ENCODE measurements around the gene GIMAP1.

GIMAP1 gene

GRCh38 chr7:150738092-150738491 is 21.7 kb downstream of the GIMAP1 start:
- peak overlapping the region; percentile 83 for H3K27ac ChIP-seq (ENCODE audit: low read length)
- H3K4me1 ChIP-seq (ENCODE audit: control insufficient read depth in 1 of 2, insufficient read depth in 2 of 2, low read length in 2 of 2): peaks cover 0 to 6% of the 10 kb centered on the region in 2 donors
- peak overlapping the region; percentile 31 to 67 for H3K4me3 ChIP-seq (ENCODE audit: low read depth in 1 of 2, low read length in 2 of 2)

GRCh38 chr7:150738591-150739001 is 22.2 kb downstream of the GIMAP1 start:
- Histone ChIP-seq H3K4me3 (ENCODE audit: low read depth in 1 of 2, low read length in 2 of 2) (peak overlapping the region; percentile 31 to 67), H3K36me3 (ENCODE audit: control insufficient read depth in 1 of 2, insufficient read depth in 2 of 2, low read length in 2 of 2) (no peaks in the 10 kb centered on the region), H3K4me1 (ENCODE audit: control insufficient read depth in 1 of 2, insufficient read depth in 2 of 2, low read length in 2 of 2) (peaks cover 0 to 11% of the 10 kb centered on the region in 2 donors), H3K9me3 (ENCODE audit: control insufficient read depth in 1 of 2, low read length in 2 of 2) (no peaks in the 10 kb centered on the region), H3K27me3 (ENCODE audit: low read depth, low read length) (no peaks in the 10 kb centered on the region), H3K27ac (ENCODE audit: low read length) (peak overlapping the region; percentile 83)

More at GRCh38 chr7:150738092-150738491, 21.7 kb downstream of the GIMAP1 start:
- Histone ChIP-seq H3K9me3 (ENCODE audit: control insufficient read depth in 1 of 2, low read length in 2 of 2) (no peaks in the 10 kb centered on the region), H3K27me3 (ENCODE audit: low read depth, low read length) (no peaks in the 10 kb centered on the region), H3K36me3 (ENCODE audit: control insufficient read depth in 1 of 2, insufficient read depth in 2 of 2, low read length in 2 of 2) (no peaks in the 10 kb centered on the region)

GRCh38 chr7:150739033-150739432 is 22.6 kb downstream of the GIMAP1 start:
- H3K4me1 ChIP-seq (ENCODE audit: control insufficient read depth in 1 of 2, insufficient read depth in 2 of 2, low read length in 2 of 2): peaks cover 0 to 14% of the 10 kb centered on the region in 2 donors
- no peaks in the 10 kb centered on the region for H3K27me3 ChIP-seq (ENCODE audit: low read depth, low read length)
- H3K27ac ChIP-seq (ENCODE audit: low read length): peak overlapping the region; percentile 83
- H3K36me3 ChIP-seq (ENCODE audit: control insufficient read depth in 1 of 2, insufficient read depth in 2 of 2, low read length in 2 of 2): no peaks in the 10 kb centered on the region
- peak overlapping the region; percentile 31 to 67 for H3K4me3 ChIP-seq (ENCODE audit: low read depth in 1 of 2, low read length in 2 of 2)
- no peaks in the 10 kb centered on the region for H3K9me3 ChIP-seq (ENCODE audit: control insufficient read depth in 1 of 2, low read length in 2 of 2)

GRCh38 chr7:150740053-150740452 is 23.6 kb downstream of the GIMAP1 start:
- Histone ChIP-seq H3K4me3 (ENCODE audit: low read depth in 1 of 2, low read length in 2 of 2) (peak overlapping the region; percentile 31 to 67), H3K27me3 (ENCODE audit: low read depth, low read length) (no peaks in the 10 kb centered on the region), H3K4me1 (ENCODE audit: control insufficient read depth in 1 of 2, insufficient read depth in 2 of 2, low read length in 2 of 2) (peaks cover 0 to 25% of the 10 kb centered on the region in 2 donors), H3K9me3 (ENCODE audit: control insufficient read depth in 1 of 2, low read length in 2 of 2) (no peaks in the 10 kb centered on the region), H3K27ac (ENCODE audit: low read length) (peak overlapping the region; percentile 83), H3K36me3 (ENCODE audit: control insufficient read depth in 1 of 2, insufficient read depth in 2 of 2, low read length in 2 of 2) (no peaks in the 10 kb centered on the region)

GRCh38 chr7:150742286-150742968 is 26.0 kb downstream of the GIMAP1 start:
- Histone ChIP-seq H3K4me3 (ENCODE audit: low read depth in 1 of 2, low read length in 2 of 2) (no peak overlapping the region), H3K36me3 (ENCODE audit: control insufficient read depth in 1 of 2, insufficient read depth in 2 of 2, low read length in 2 of 2) (no peaks in the 10 kb centered on the region), H3K27me3 (ENCODE audit: low read depth, low read length) (no peaks in the 10 kb centered on the region), H3K27ac (ENCODE audit: low read length) (no peak overlapping the region), H3K4me1 (ENCODE audit: control insufficient read depth in 1 of 2, insufficient read depth in 2 of 2, low read length in 2 of 2) (peaks cover 0 to 36% of the 10 kb centered on the region in 2 donors), H3K9me3 (ENCODE audit: control insufficient read depth in 1 of 2, low read length in 2 of 2) (no peaks in the 10 kb centered on the region)

- H3K36me3 ChIP-seq (ENCODE audit: control insufficient read depth in 1 of 2, insufficient read depth in 2 of 2, low read length in 2 of 2): no peaks in the 10 kb centered on the region
- H3K4me3 ChIP-seq (ENCODE audit: low read depth in 1 of 2, low read length in 2 of 2): no peak overlapping the region
- H3K9me3 ChIP-seq (ENCODE audit: control insufficient read depth in 1 of 2, low read length in 2 of 2): no peaks in the 10 kb centered on the region
- no peaks in the 10 kb centered on the region for H3K27me3 ChIP-seq (ENCODE audit: low read depth, low read length)
- H3K4me1 ChIP-seq (ENCODE audit: control insufficient read depth in 1 of 2, insufficient read depth in 2 of 2, low read length in 2 of 2): peaks cover 0 to 36% of the 10 kb centered on the region in 2 donors
- no peak overlapping the region for H3K27ac ChIP-seq (ENCODE audit: low read length)
Observed at GRCh38 chr7:150744041-150744656, 27.7 kb downstream of the GIMAP1 start.

- no peaks in the 10 kb centered on the region for H3K36me3 ChIP-seq (ENCODE audit: control insufficient read depth in 1 of 2, insufficient read depth in 2 of 2, low read length in 2 of 2)
- H3K4me3 ChIP-seq (ENCODE audit: low read depth in 1 of 2, low read length in 2 of 2): no peak overlapping the region
- H3K27ac ChIP-seq (ENCODE audit: low read length): no peak overlapping the region
- H3K4me1 ChIP-seq (ENCODE audit: control insufficient read depth in 1 of 2, insufficient read depth in 2 of 2, low read length in 2 of 2): peaks cover 0 to 36% of the 10 kb centered on the region in 2 donors
- H3K9me3 ChIP-seq (ENCODE audit: control insufficient read depth in 1 of 2, low read length in 2 of 2): no peaks in the 10 kb centered on the region
- H3K27me3 ChIP-seq (ENCODE audit: low read depth, low read length): no peaks in the 10 kb centered on the region
Observed at GRCh38 chr7:150745086-150745485, 28.7 kb downstream of the GIMAP1 start.

- no peaks in the 10 kb centered on the region for H3K27me3 ChIP-seq (ENCODE audit: low read depth, low read length)
- H3K36me3 ChIP-seq (ENCODE audit: control insufficient read depth in 1 of 2, insufficient read depth in 2 of 2, low read length in 2 of 2): no peaks in the 10 kb centered on the region
- no peaks in the 10 kb centered on the region for H3K9me3 ChIP-seq (ENCODE audit: control insufficient read depth in 1 of 2, low read length in 2 of 2)
- peaks cover 0 to 36% of the 10 kb centered on the region in 2 donors for H3K4me1 ChIP-seq (ENCODE audit: control insufficient read depth in 1 of 2, insufficient read depth in 2 of 2, low read length in 2 of 2)
- no peak overlapping the region for H3K4me3 ChIP-seq (ENCODE audit: low read depth in 1 of 2, low read length in 2 of 2)
- H3K27ac ChIP-seq (ENCODE audit: low read length): no peak overlapping the region
Observed at GRCh38 chr7:150745876-150746275, 29.5 kb downstream of the GIMAP1 start.

- no peak overlapping the region for H3K27ac ChIP-seq (ENCODE audit: low read length)
- no peaks in the 10 kb centered on the region for H3K27me3 ChIP-seq (ENCODE audit: low read depth, low read length)
- H3K36me3 ChIP-seq (ENCODE audit: control insufficient read depth in 1 of 2, insufficient read depth in 2 of 2, low read length in 2 of 2): no peaks in the 10 kb centered on the region
- no peak overlapping the region for H3K4me3 ChIP-seq (ENCODE audit: low read depth in 1 of 2, low read length in 2 of 2)
- H3K9me3 ChIP-seq (ENCODE audit: control insufficient read depth in 1 of 2, low read length in 2 of 2): no peaks in the 10 kb centered on the region
- H3K4me1 ChIP-seq (ENCODE audit: control insufficient read depth in 1 of 2, insufficient read depth in 2 of 2, low read length in 2 of 2): peaks cover 0 to 39% of the 10 kb centered on the region in 2 donors
Observed at GRCh38 chr7:150746921-150747320, 30.5 kb downstream of the GIMAP1 start.

GRCh38 chr7:150748376-150748775 is 32.0 kb downstream of the GIMAP1 start:
- Histone ChIP-seq H3K4me1 (ENCODE audit: control insufficient read depth in 1 of 2, insufficient read depth in 2 of 2, low read length in 2 of 2) (peaks cover 0 to 33% of the 10 kb centered on the region in 2 donors), H3K9me3 (ENCODE audit: control insufficient read depth in 1 of 2, low read length in 2 of 2) (no peaks in the 10 kb centered on the region), H3K27ac (ENCODE audit: low read length) (no peak overlapping the region), H3K27me3 (ENCODE audit: low read depth, low read length) (no peaks in the 10 kb centered on the region), H3K4me3 (ENCODE audit: low read depth in 1 of 2, low read length in 2 of 2) (no peak overlapping the region), H3K36me3 (ENCODE audit: control insufficient read depth in 1 of 2, insufficient read depth in 2 of 2, low read length in 2 of 2) (no peaks in the 10 kb centered on the region)

GRCh38 chr7:150751702-150752101 is 35.3 kb downstream of the GIMAP1 start:
- H3K4me3 ChIP-seq (ENCODE audit: low read depth in 1 of 2, low read length in 2 of 2): no peak overlapping the region
- H3K9me3 ChIP-seq (ENCODE audit: control insufficient read depth in 1 of 2, low read length in 2 of 2): no peaks in the 10 kb centered on the region
- H3K27me3 ChIP-seq (ENCODE audit: low read depth, low read length): no peaks in the 10 kb centered on the region
- no peak overlapping the region for H3K27ac ChIP-seq (ENCODE audit: low read length)
- H3K36me3 ChIP-seq (ENCODE audit: control insufficient read depth in 1 of 2, insufficient read depth in 2 of 2, low read length in 2 of 2): no peaks in the 10 kb centered on the region
- H3K4me1 ChIP-seq (ENCODE audit: control insufficient read depth in 1 of 2, insufficient read depth in 2 of 2, low read length in 2 of 2): peaks cover 3 to 9% of the 10 kb centered on the region in 2 donors
